GM18519 (cell line): Measurements from ENCODE around the gene RCAN1.

ENCODE experiments used
- ATAC-seq: cut with Tn5 transposase; IDR thresholded peaks from one replicate; pipeline ENCODE4 v1.9.1; 2021; ENCODE audit warnings: mild to moderate bottlenecking, moderate library complexity; ENCODE audit not compliant: unreplicated experiment, low FRiP score

The RCAN1 gene

GRCh38 chr21:34614628-34615486 lies at the start of gene RCAN1:
TSS of gene RCAN1 (minus strand) at chr21:34615113. CDS start at chr21:34615011, 102 bp downstream.
- peak; percentile 87 for ATAC-seq

- no peak for ATAC-seq
Observed at GRCh38 chr21:34661848-34662247, 46.9 kb upstream of the RCAN1 start.

GRCh38 chr21:34653522-34653921 lies 38.6 kb upstream of the RCAN1 start:
- ATAC-seq: no peak

GRCh38 chr21:34651642-34652041 lies 36.7 kb upstream of the RCAN1 start:
- no peak for ATAC-seq

- ATAC-seq: no peak
Observed at GRCh38 chr21:34650861-34651431, 36.0 kb upstream of the RCAN1 start.

- no peak for ATAC-seq
Observed at GRCh38 chr21:34649400-34649799, 34.5 kb upstream of the RCAN1 start.

GRCh38 chr21:34648739-34649297 lies 33.9 kb upstream of the RCAN1 start:
- ATAC-seq: no peak

GRCh38 chr21:34647555-34647954 lies 32.6 kb upstream of the RCAN1 start:
- ATAC-seq: no peak

- ATAC-seq: no peak
Observed at GRCh38 chr21:34644825-34645224, 29.9 kb upstream of the RCAN1 start.

- peak; percentile 38 for ATAC-seq
Observed at GRCh38 chr21:34642211-34643075, 27.5 kb upstream of the RCAN1 start.

GRCh38 chr21:34640858-34641257 lies 25.9 kb upstream of the RCAN1 start:
- no peak for ATAC-seq

GRCh38 chr21:34639882-34640788 lies 25.2 kb upstream of the RCAN1 start:
- ATAC-seq: peak; percentile 37

GRCh38 chr21:34639250-34639649 lies 24.3 kb upstream of the RCAN1 start:
- ATAC-seq: no peak

GRCh38 chr21:34636961-34637360 lies 22.0 kb upstream of the RCAN1 start:
- ATAC-seq: no peak

GRCh38 chr21:34635307-34635706 lies 20.4 kb upstream of the RCAN1 start:
- ATAC-seq: no peak

- ATAC-seq: no peak
Observed at GRCh38 chr21:34632498-34632897, 17.6 kb upstream of the RCAN1 start.

GRCh38 chr21:34630536-34631143 lies 15.7 kb upstream of the RCAN1 start:
- no peak for ATAC-seq

GRCh38 chr21:34626131-34626530 lies 11.2 kb upstream of the RCAN1 start:
- ATAC-seq: no peak

- no peak for ATAC-seq
Observed at GRCh38 chr21:34625030-34625593, 10.2 kb upstream of the RCAN1 start.
